CD4-positive, alpha-beta memory T cell (primary cell): Measurements from ENCODE around the gene LGALS1. TPM values are rescaled to one million over a fixed set of nuclear protein-coding genes. Genes with fewer than 3 reads are reported as not detected.

ENCODE experiments used
- CTCF ChIA-PET: fragments of 350-600 bp; sonication (Branson Sonifier 250); formaldehyde crosslinking; loops from one replicate; lab custom pipeline; 2021; ENCODE audit warnings: inconsistent platforms; ENCODE audit not compliant: partially characterized antibody; lab: Charles Lee
- POLR2A ChIA-PET: fragments of 350-600 bp; sonication (Branson Sonifier 250); formaldehyde crosslinking; loops from one replicate; lab custom pipeline; 2021; ENCODE audit not compliant: partially characterized antibody; lab: Charles Lee
- DNase-seq, 5 donors: peaks; one replicate each; pipeline versions ENCODE4 v3.0.0 to v3.0.0-alpha.2; 2020 to 2022; ENCODE audit warnings: mixed read lengths in 1 of 5
- H3K27ac ChIP-seq: one replicate; pipeline ENCODE4 v1.7.0; 2013; ENCODE audit warnings: low read depth, low read length
- H3K27me3 ChIP-seq: 2 replicates; pipeline ENCODE4 v1.7.0; 2013; ENCODE audit warnings: mild to moderate bottlenecking, low read length, moderate library complexity; ENCODE audit not compliant: insufficient read depth
- H3K36me3 ChIP-seq: 2 replicates; pipeline ENCODE4 v1.7.0; 2013; ENCODE audit warnings: mild to moderate bottlenecking, low read length, moderate library complexity; ENCODE audit not compliant: insufficient read depth
- H3K4me1 ChIP-seq: 2 replicates; pipeline ENCODE4 v1.7.0; 2013; ENCODE audit warnings: mild to moderate bottlenecking, low read length, moderate library complexity; ENCODE audit not compliant: insufficient read depth
- H3K4me3 ChIP-seq, 2 donors: one replicate each; pipeline ENCODE4 v1.7.0; 2013; ENCODE audit warnings: low read length in 2 of 2, mild to moderate bottlenecking in 1 of 2
- H3K9me3 ChIP-seq, 2 donors: one replicate each; pipeline ENCODE4 v1.7.0; 2013; ENCODE audit warnings: low read length in 2 of 2, control low read depth in 1 of 2; ENCODE audit not compliant: control insufficient read depth in 1 of 2
- H3K27ac Mint-ChIP-seq, 7 donors: one replicate each; pipeline ENCODE4 v1.8.0; 2020 to 2021; ENCODE audit warnings: mixed read lengths in 7 of 7, mild to moderate bottlenecking in 6 of 7, inconsistent platforms in 3 of 7, moderate library complexity in 3 of 7
- H3K27me3 Mint-ChIP-seq, 2 donors: one replicate each; pipeline ENCODE4 v1.8.0; 2020 to 2021; ENCODE audit warnings: mixed read lengths in 2 of 2
- H3K36me3 Mint-ChIP-seq, 2 donors: one replicate each; pipeline ENCODE4 v1.8.0; 2020 to 2021; ENCODE audit warnings: mixed read lengths in 2 of 2, inconsistent platforms in 1 of 2, mild to moderate bottlenecking in 1 of 2
- H3K4me1 Mint-ChIP-seq, 4 donors: one replicate each; pipeline ENCODE4 v1.8.0; 2020 to 2021; ENCODE audit warnings: mixed read lengths in 4 of 4, mild to moderate bottlenecking in 1 of 4
- H3K4me3 Mint-ChIP-seq, 8 donors: one replicate each; pipeline ENCODE4 v1.8.0; 2020 to 2021; ENCODE audit warnings: mixed read lengths in 8 of 8, mild to moderate bottlenecking in 7 of 8, moderate library complexity in 6 of 8, inconsistent platforms in 3 of 8
- H3K9me3 Mint-ChIP-seq, 8 donors: one replicate each; pipeline ENCODE4 v1.8.0; 2020 to 2021; ENCODE audit warnings: mixed read lengths in 8 of 8, mild to moderate bottlenecking in 5 of 8, inconsistent platforms in 3 of 8, moderate library complexity in 1 of 8
- intact Hi-C: fragments of 100-400 bp; cut with micrococcal nuclease; formaldehyde crosslinking; loops from one replicate; pipeline ENCODE4 v1.15.1; 2023
- polyA plus RNA-seq, 2 donors: library from polyadenylated mRNA; unstranded; fragments of 300-500 nt; fragmentation: Illumina TruSeq; gene quantifications; one replicate each; pipeline ENCODE4 v1.2.3, GENCODE V29; 2021
- total RNA-seq, 2 experiments: library from RNA; stranded (reverse); gene quantifications; one replicate each; pipeline ENCODE4 v1.2.3, GENCODE V29; 2021

LGALS1 gene
- total and polyA plus RNA-seq, 4 experiments from 2014 or later, result 64.8 to 358 (median 192) TPM

- DNase-seq, result no peak
- ChIA-PET POLR2A (interaction anchor here (0.6 to 13.9 kb wide), 10 partner anchors 11 to 1578 kb away, joined by 3 to 348 read pairs (median 36); partner anchors contain the start of genes GGA1, LGALS1, NOL12 and SH3BP1), CTCF (interaction anchor here (1.2 to 17.5 kb wide), 5 partner anchors 11 to 68 kb away, joined by 3 to 221 read pairs (median 14); partner anchors contain the start of gene LGALS1)
- Histone ChIP-seq H3K9me3 (no peaks in the 10 kb centered on the region), H3K4me3 (peak overlapping the region in 1 of 2 donors; percentile 57), H3K27ac (no peak overlapping the region), H3K4me1 (peaks cover 33% of the 10 kb centered on the region), H3K27me3 (no peaks in the 10 kb centered on the region), H3K36me3 (peaks cover 3% of the 10 kb centered on the region)
- Mint-ChIP-seq H3K9me3 (no peaks in the 10 kb centered on the region), H3K4me3 (peak overlapping the region; percentile 78 to 90 (median 82)), H3K4me1 (peaks cover 27 to 49% (median 37%) of the 10 kb centered on the region in 4 donors), H3K27me3 (no peaks in the 10 kb centered on the region), H3K36me3 (peaks cover 0 to 14% of the 10 kb centered on the region in 2 donors), H3K27ac (peak overlapping the region in 6 of 7 donors; percentile 62 to 86 (median 76))
- intact Hi-C loops, result loop anchor here (2.0 kb wide), 1 partner anchor 21 kb away; the partner anchor contains the start of gene SH3BP1
Measured at GRCh38 chr22:37659897-37660708, 15.3 kb upstream of the LGALS1 start.

- Mint-ChIP-seq H3K4me1 (peaks cover 27 to 49% (median 37%) of the 10 kb centered on the region in 4 donors), H3K27ac (peak overlapping the region in 2 of 7 donors; percentile 48 to 71), H3K27me3 (no peaks in the 10 kb centered on the region), H3K36me3 (peaks cover 0 to 14% of the 10 kb centered on the region in 2 donors), H3K4me3 (peak overlapping the region in 7 of 8 donors; percentile 52 to 90 (median 82)), H3K9me3 (no peaks in the 10 kb centered on the region)
- DNase-seq, result no peak
- Histone ChIP-seq H3K36me3 (peaks cover 3% of the 10 kb centered on the region), H3K4me1 (peaks cover 33% of the 10 kb centered on the region), H3K9me3 (no peaks in the 10 kb centered on the region), H3K4me3 (no peak overlapping the region), H3K27ac (no peak overlapping the region), H3K27me3 (no peaks in the 10 kb centered on the region)
- ChIA-PET POLR2A (interaction anchor here (1.5 to 13.9 kb wide), 7 partner anchors 12 to 53 kb away, joined by 7 to 348 read pairs (median 59); partner anchors contain the start of genes GGA1, LGALS1, NOL12 and SH3BP1), CTCF (interaction anchor here (1.2 to 17.5 kb wide), 5 partner anchors 11 to 68 kb away, joined by 3 to 221 read pairs (median 14); partner anchors contain the start of gene LGALS1)
- intact Hi-C loops, result no loop called here
Measured at GRCh38 chr22:37660709-37661045, 14.8 kb upstream of the LGALS1 start.

- intact Hi-C loops, result no loop called here
Measured at GRCh38 chr22:37661160-37661924, 14.1 kb upstream of the LGALS1 start.

GRCh38 chr22:37662039-37662438, 13.4 kb upstream of the LGALS1 start:
- no peak for DNase-seq
- no peaks in the 10 kb centered on the region for H3K9me3 ChIP-seq
- peaks cover 27 to 42% (median 33%) of the 10 kb centered on the region in 4 donors for H3K4me1 Mint-ChIP-seq
- POLR2A ChIA-PET, result interaction anchor here (1.5 to 13.9 kb wide), 5 partner anchors 10 to 55 kb away, joined by 7 to 348 read pairs (median 70); partner anchors contain the start of genes GGA1, LGALS1, NOL12 and SH3BP1
- H3K27ac Mint-ChIP-seq, result peak overlapping the region in 1 of 7 donors; percentile 17
- no peak overlapping the region for H3K27ac ChIP-seq
- H3K36me3 Mint-ChIP-seq, result peaks cover 0 to 8% of the 10 kb centered on the region in 2 donors
- CTCF ChIA-PET, result interaction anchor here (1.0 to 17.5 kb wide), 8 partner anchors 7 to 39 kb away, joined by 3 to 221 read pairs (median 9); partner anchors contain the start of genes LGALS1 and NOL12
- peaks cover 33% of the 10 kb centered on the region for H3K4me1 ChIP-seq
- no peaks in the 10 kb centered on the region for H3K9me3 Mint-ChIP-seq
- intact Hi-C loops, result no loop called here
- no peak overlapping the region for H3K4me3 ChIP-seq
- no peaks in the 10 kb centered on the region for H3K36me3 ChIP-seq
- H3K27me3 ChIP-seq, result no peaks in the 10 kb centered on the region
- H3K27me3 Mint-ChIP-seq, result no peaks in the 10 kb centered on the region
- H3K4me3 Mint-ChIP-seq, result no peak overlapping the region

More at GRCh38 chr22:37661160-37661924, 14.1 kb upstream of the LGALS1 start:
- peak in 3 of 5 donors; percentile 18 to 34 (median 24) for DNase-seq
- no peaks in the 10 kb centered on the region for H3K36me3 ChIP-seq
- ChIA-PET CTCF (interaction anchor here (0.9 to 17.5 kb wide), 9 partner anchors 8 to 69 kb away, joined by 3 to 221 read pairs (median 6); partner anchors contain the start of genes LGALS1 and NOL12), POLR2A (interaction anchor here (1.5 to 13.9 kb wide), 6 partner anchors 11 to 54 kb away, joined by 7 to 348 read pairs (median 64); partner anchors contain the start of genes GGA1, LGALS1, NOL12 and SH3BP1)
- H3K27me3 ChIP-seq, result no peaks in the 10 kb centered on the region
- Mint-ChIP-seq H3K4me3 (peak overlapping the region in 2 of 8 donors; percentile 82 to 83), H3K9me3 (no peaks in the 10 kb centered on the region), H3K4me1 (peaks cover 27 to 45% (median 35%) of the 10 kb centered on the region in 4 donors), H3K27me3 (no peaks in the 10 kb centered on the region), H3K27ac (peak overlapping the region in 2 of 7 donors; percentile 17 to 38), H3K36me3 (peaks cover 0 to 8% of the 10 kb centered on the region in 2 donors)
- no peak overlapping the region for H3K4me3 ChIP-seq
- no peak overlapping the region for H3K27ac ChIP-seq
- H3K9me3 ChIP-seq, result no peaks in the 10 kb centered on the region
- peaks cover 33% of the 10 kb centered on the region for H3K4me1 ChIP-seq

GRCh38 chr22:37663521-37664140, 11.8 kb upstream of the LGALS1 start:
- Histone ChIP-seq H3K4me1 (peaks cover 24% of the 10 kb centered on the region), H3K27me3 (no peaks in the 10 kb centered on the region), H3K9me3 (no peaks in the 10 kb centered on the region), H3K27ac (no peak overlapping the region), H3K4me3 (no peak overlapping the region), H3K36me3 (no peaks in the 10 kb centered on the region)
- intact Hi-C loops, result no loop called here
- Mint-ChIP-seq H3K27me3 (no peaks in the 10 kb centered on the region), H3K4me1 (peaks cover 18 to 31% (median 24%) of the 10 kb centered on the region in 4 donors), H3K36me3 (peaks cover 0 to 2% of the 10 kb centered on the region in 2 donors), H3K4me3 (no peak overlapping the region), H3K27ac (no peak overlapping the region), H3K9me3 (no peaks in the 10 kb centered on the region)
- DNase-seq, result no peak
- CTCF ChIA-PET, result interaction anchor here (0.5 to 17.5 kb wide), 7 partner anchors 8 to 1193 kb away, joined by 3 to 221 read pairs (median 3); partner anchors contain the start of gene LGALS1
- POLR2A ChIA-PET, result interaction anchor here (1.1 to 13.9 kb wide), 3 partner anchors 9 to 21 kb away, joined by 3 to 348 read pairs (median 7); partner anchors contain the start of gene LGALS1
